Measurements from ENCODE around the gene C20orf144. TPM values are rescaled to one million over a fixed set of nuclear protein-coding genes. Genes with fewer than 3 reads are reported as not detected.

C20orf144 gene
- polyA plus RNA-seq, 2 of the 4 experiments (the other 2 are of a cell fraction): 0.10 to 0.12 TPM

- POLR2A ChIA-PET: no interaction called here
- 84% methylated on average over 8 of the region's 8 CpGs for WGBS (ENCODE audit: missing lambda C conversion rate)
- CTCF ChIA-PET: no interaction called here
- DNase-seq (ENCODE audit: low read depth in 1 of 2, low spot score in 1 of 2) (no peak), FAIRE-seq (no peak), ATAC-seq (no peak; a peak in 2 of 6 replicates)
- Histone ChIP-seq H3K27ac (no peak overlapping the region), H3K4me2 (no peak overlapping the region), H3K4me3 (no peak overlapping the region), H3K9me3 (no peaks in the 10 kb centered on the region), H3K4me1 (0 out of 3 replicates have a peak, but pooled peaks cover 3% of the 10 kb centered on the region)
- TF ChIP-seq RARB (CRISPR knock-in tag; IDR thresholded peaks at IDR 0.05): no peak
Measured at GRCh38 chr20:33703498-33704137, 41.5 kb downstream of the C20orf144 start.

GRCh38 chr20:33704197-33704924 lies 42.2 kb downstream of the C20orf144 start:
- WGBS (ENCODE audit: missing lambda C conversion rate): 83% methylated on average over 11 of the region's 11 CpGs

GRCh38 chr20:33707668-33708067 lies 45.5 kb downstream of the C20orf144 start:
- WGBS (ENCODE audit: missing lambda C conversion rate): 97% methylated on average over 11 of the region's 11 CpGs
- FAIRE-seq (no peak), DNase-seq (ENCODE audit: low read depth in 1 of 2, low spot score in 1 of 2) (no peak), ATAC-seq (no peak)
- peaks cover 24% of the 10 kb centered on the region for H3K4me1 ChIP-seq
- ChIA-PET POLR2A (no interaction called here), CTCF (interaction anchor here (0.9 kb wide), 1 partner anchor 13 kb away, joined by 7 read pairs; no protein-coding TSS in a partner anchor)
- H3K9me3 ChIP-seq: no peaks in the 10 kb centered on the region
- no peak overlapping the region for H3K4me2 ChIP-seq
- no peak for TF ChIP-seq JUNB (IDR thresholded peaks at IDR 0.05)
- no peak for TF ChIP-seq RARB (CRISPR knock-in tag; IDR thresholded peaks at IDR 0.05)
- no peak for TF ChIP-seq HOXB13 (CRISPR knock-in tag; IDR thresholded peaks at IDR 0.05; ENCODE audit: low read depth)
- TF ChIP-seq BCL3 (IDR thresholded peaks at IDR 0.05): no peak
- no peak for TF ChIP-seq EP300 (IDR thresholded peaks at IDR 0.05)
- no peak for TF ChIP-seq EHF (CRISPR knock-in tag; IDR thresholded peaks at IDR 0.05)
- no peak for TF ChIP-seq HMGXB4 (CRISPR knock-in tag; IDR thresholded peaks at IDR 0.05; ENCODE audit: borderline replicate concordance)
- no peak for TF ChIP-seq HDAC2 (IDR thresholded peaks at IDR 0.05)
- no peak for TF ChIP-seq JUN (IDR thresholded peaks at IDR 0.05)
- TF ChIP-seq CBX8 (IDR thresholded peaks at IDR 0.05): no peak
- no peak for TF ChIP-seq HEYL (CRISPR knock-in tag; IDR thresholded peaks at IDR 0.05)
- no peak for TF ChIP-seq MAFK (IDR thresholded peaks at IDR 0.05; ENCODE audit: partially characterized antibody)
- no peak for TF ChIP-seq ZSCAN20 (CRISPR knock-in tag; IDR thresholded peaks at IDR 0.05)
- H3K4me3 ChIP-seq: no peak overlapping the region
- no peak overlapping the region for H3K27ac ChIP-seq

More at GRCh38 chr20:33704197-33704924, 42.2 kb downstream of the C20orf144 start:
- no peak overlapping the region for H3K27ac ChIP-seq
- peak in 1 of 2 experiments; percentile 31; a peak in 2 of 6 replicates for ATAC-seq
- CTCF ChIA-PET: no interaction called here
- no peak for TF ChIP-seq HOXB5 (CRISPR knock-in tag; IDR thresholded peaks at IDR 0.05)
- TF ChIP-seq MAX (IDR thresholded peaks at IDR 0.05): no peak
- no peak for TF ChIP-seq ESRRA (IDR thresholded peaks at IDR 0.05; ENCODE audit: borderline replicate concordance, low read length)
- H3K4me3 ChIP-seq: no peak overlapping the region
- no peak overlapping the region for H3K4me2 ChIP-seq
- H3K9me3 ChIP-seq: no peaks in the 10 kb centered on the region
- POLR2A ChIA-PET: no interaction called here
- H3K4me1 ChIP-seq: peaks cover 4% of the 10 kb centered on the region; the same call in 2 of the 3 replicates
- FAIRE-seq: no peak
- no peak for DNase-seq (ENCODE audit: low read depth in 1 of 2, low spot score in 1 of 2)

- ChIA-PET POLR2A (no interaction called here), CTCF (interaction anchor here (0.6 to 1.4 kb wide), 3 partner anchors 11 to 1167 kb away, joined by 3 to 5 read pairs (median 3); partner anchors contain the start of gene PXMP4)
- DNase-seq (ENCODE audit: low read depth in 1 of 2, low spot score in 1 of 2): no peak
- H3K9me3 ChIP-seq: no peaks in the 10 kb centered on the region
- no peak overlapping the region for H3K4me2 ChIP-seq
- 71% methylated on average over 1 of the region's 2 CpGs for WGBS (ENCODE audit: missing lambda C conversion rate)
- no peak overlapping the region for H3K4me3 ChIP-seq
- ATAC-seq: no peak
- peaks cover 24% of the 10 kb centered on the region for H3K4me1 ChIP-seq
- H3K27ac ChIP-seq: peak overlapping the region in 1 of 2 experiments; percentile 46; a peak in 1 of 6 replicates
- FAIRE-seq: no peak
- peak; percentile 73; the same call in 1 of the 2 replicates for TF ChIP-seq ESRRA (IDR thresholded peaks at IDR 0.05; ENCODE audit: borderline replicate concordance, low read length)
- TF ChIP-seq HMGXB4 (CRISPR knock-in tag; IDR thresholded peaks at IDR 0.05; ENCODE audit: borderline replicate concordance): no peak
Measured at GRCh38 chr20:33709398-33709797, 47.3 kb downstream of the C20orf144 start.

Data from A549 (cell line).